ENCODE results near the gene TUBB4B.
"Not testable (repeated sequence)": the region's sequence is repeated elsewhere in the genome, so short reads cannot be mapped to it uniquely, and the experiment has no call there.

TUBB4B gene

DNA sequence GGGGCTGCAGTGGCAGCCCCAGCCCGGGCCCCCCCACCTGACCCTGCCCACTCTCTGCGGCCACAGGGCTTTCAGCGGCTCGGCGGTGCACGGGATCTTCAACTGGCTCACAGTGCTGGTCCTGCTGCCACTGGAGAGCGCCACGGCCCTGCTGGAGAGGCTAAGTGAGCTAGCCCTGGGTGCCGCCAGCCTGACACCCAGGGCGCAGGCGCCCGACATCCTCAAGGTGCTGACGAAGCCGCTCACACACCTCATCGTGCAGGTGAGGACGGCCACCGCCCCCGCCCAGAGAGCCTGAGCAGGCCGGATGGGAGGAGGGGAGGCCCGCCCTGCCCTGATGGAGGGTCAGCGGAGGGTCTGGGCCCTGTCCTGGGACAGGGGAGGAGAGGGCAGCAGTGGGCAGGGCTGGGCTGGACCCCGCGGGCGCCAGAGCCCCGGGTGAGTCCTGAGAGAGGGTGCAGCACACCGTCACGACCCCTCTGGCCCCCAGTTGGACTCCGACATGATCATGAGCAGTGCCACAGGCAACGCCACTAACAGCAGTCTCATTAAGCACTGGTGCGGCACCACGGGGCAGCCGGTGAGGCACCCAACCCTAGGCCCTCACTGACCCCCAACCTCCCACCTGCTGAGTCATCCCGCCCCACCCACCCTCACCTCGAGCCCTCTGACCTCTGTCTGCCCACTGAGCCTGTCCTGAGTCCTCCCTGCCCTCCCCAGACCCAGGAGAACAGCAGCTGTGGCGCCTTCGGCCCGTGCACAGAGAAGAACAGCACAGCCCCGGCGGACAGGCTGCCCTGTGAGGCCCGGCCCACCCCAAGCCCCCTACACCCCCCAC lies 7.7 kb upstream of the TUBB4B start:
- H3K9me3 Mint-ChIP-seq = no peaks in the 10 kb centered on the region
- H3K4me1 Mint-ChIP-seq = peaks cover 20 to 39% of the 10 kb centered on the region in 2 donors
- no peak overlapping the region for H3K27ac Mint-ChIP-seq
- no peak for DNase-seq
- H3K36me3 Mint-ChIP-seq = peaks cover 0 to 2% of the 10 kb centered on the region in 2 donors
- no peak for ATAC-seq (replicated peaks)
- peaks cover 4 to 21% of the 10 kb centered on the region in 2 donors for H3K27me3 Mint-ChIP-seq
- H3K4me3 Mint-ChIP-seq = no peak overlapping the region

DNA sequence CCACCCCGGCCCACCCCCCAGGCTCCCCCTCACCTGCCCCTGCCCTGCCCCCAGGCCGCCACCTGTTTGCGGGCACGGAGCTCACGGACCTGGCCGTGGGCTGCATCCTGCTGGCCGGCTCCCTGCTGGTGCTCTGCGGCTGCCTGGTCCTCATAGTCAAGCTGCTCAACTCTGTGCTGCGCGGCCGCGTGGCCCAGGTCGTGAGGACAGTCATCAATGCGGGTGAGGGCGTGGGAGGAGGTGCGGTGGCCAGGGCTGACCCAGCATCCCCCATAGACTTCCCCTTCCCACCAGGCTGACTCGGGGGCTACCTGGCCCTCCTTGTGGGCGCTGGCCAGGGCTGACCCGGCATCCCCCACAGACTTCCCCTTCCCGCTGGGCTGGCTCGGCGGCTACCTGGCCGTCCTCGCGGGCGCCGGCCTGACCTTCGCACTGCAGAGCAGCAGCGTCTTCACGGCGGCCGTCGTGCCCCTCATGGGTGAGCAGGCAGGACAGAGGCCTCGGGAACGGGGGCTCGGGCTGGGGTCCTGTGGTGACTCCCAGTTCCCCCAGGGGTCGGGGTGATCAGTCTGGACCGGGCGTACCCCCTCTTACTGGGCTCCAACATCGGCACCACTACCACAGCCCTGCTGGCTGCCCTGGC lies 6.9 kb upstream of the TUBB4B start:
- Mint-ChIP-seq H3K36me3 (peaks cover 0 to 4% of the 10 kb centered on the region in 2 donors), H3K27ac (no peak overlapping the region), H3K4me1 (peaks cover 24 to 47% of the 10 kb centered on the region in 2 donors), H3K9me3 (no peaks in the 10 kb centered on the region), H3K4me3 (no peak overlapping the region), H3K27me3 (peaks cover 0 to 18% of the 10 kb centered on the region in 2 donors)
- DNase-seq (no peak), ATAC-seq (replicated peaks) (no peak)

DNA sequence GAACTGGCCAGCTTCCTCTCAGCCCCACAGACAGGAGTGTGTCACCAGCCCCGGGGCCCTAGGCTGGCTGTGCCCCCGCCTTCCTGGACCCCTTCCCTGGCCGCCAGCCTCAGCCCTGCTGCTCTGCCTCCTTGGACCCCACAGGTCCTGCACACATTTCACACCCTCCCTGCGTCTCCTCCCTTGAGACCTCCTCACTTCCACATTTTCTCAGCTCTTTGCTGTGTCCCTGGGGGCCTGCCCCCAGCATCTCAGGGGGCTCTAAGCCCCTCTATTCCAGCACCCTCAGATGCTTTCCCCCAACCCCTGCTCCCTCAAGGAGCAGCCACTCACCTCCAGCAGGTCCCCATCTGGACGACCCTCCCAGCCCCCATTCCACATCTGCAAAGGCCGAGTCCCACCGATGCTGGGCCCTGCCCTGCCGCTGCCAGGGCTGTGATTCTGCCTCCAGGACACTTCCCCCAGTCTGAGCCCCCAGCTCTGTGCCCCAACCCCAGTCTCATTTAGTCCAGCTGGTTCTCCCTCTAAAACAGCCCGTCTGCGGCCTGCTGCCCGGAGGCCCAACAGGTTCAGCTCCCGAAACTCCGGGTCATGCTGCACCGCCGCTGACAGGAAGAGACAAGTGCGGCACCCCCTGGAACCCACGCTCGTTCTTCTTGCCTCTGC lies 6.2 kb upstream of the TUBB4B start:
- peak overlapping the region; percentile 42 to 52 for H3K4me3 Mint-ChIP-seq
- no peak for DNase-seq
- peaks cover 0 to 4% of the 10 kb centered on the region in 2 donors for H3K36me3 Mint-ChIP-seq
- no peaks in the 10 kb centered on the region for H3K9me3 Mint-ChIP-seq
- peaks cover 24 to 54% of the 10 kb centered on the region in 2 donors for H3K4me1 Mint-ChIP-seq
- H3K27me3 Mint-ChIP-seq = peaks cover 0 to 11% of the 10 kb centered on the region in 2 donors
- peak; percentile 26 for ATAC-seq (replicated peaks)
- peak overlapping the region; percentile 51 for H3K27ac Mint-ChIP-seq

DNA sequence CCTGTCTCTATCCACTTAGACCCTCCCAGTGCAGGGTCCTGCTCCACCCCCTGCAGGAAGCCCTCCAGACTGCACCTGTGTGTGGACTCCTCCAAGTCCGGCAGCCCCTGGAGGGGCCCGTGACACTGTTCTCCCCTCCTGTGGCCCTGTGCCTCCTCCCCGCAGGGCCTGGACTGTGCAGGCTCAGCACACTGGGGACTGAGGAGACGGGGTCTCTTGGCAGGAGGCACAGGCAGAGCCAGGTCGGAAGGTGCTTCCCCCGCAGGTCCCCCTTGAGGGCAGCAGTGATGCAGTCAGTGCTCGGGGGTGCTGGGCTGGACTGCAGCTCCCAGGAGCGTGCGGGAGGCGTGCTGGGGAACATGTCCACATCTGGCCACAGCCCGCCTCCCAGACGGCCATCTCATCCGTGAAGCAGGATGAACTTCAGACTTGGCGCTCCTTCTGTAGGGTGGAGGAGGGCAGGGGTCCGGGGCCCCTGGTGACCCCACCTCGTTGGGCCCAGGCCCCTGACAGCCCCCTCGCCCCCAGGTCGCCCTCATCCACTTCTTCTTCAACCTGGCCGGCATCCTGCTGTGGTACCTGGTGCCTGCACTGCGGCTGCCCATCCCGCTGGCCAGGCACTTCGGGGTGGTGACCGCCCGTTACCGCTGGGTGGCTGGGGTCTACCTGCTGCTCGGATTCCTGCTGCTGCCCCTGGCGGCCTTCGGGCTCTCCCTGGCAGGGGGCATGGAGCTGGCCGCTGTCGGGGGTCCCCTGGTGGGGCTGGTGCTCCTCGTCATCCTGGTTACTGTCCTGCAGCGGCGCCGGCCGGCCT lies 5.5 kb upstream of the TUBB4B start:
- H3K27ac Mint-ChIP-seq = no peak overlapping the region
- DNase-seq (no peak), ATAC-seq (replicated peaks) (no peak)
- no peaks in the 10 kb centered on the region for H3K9me3 Mint-ChIP-seq
- H3K4me3 Mint-ChIP-seq = peak overlapping the region; percentile 52 to 61
- H3K36me3 Mint-ChIP-seq = peaks cover 0 to 4% of the 10 kb centered on the region in 2 donors
- H3K4me1 Mint-ChIP-seq = peaks cover 24 to 54% of the 10 kb centered on the region in 2 donors
- H3K27me3 Mint-ChIP-seq = peaks cover 0 to 10% of the 10 kb centered on the region in 2 donors

DNA sequence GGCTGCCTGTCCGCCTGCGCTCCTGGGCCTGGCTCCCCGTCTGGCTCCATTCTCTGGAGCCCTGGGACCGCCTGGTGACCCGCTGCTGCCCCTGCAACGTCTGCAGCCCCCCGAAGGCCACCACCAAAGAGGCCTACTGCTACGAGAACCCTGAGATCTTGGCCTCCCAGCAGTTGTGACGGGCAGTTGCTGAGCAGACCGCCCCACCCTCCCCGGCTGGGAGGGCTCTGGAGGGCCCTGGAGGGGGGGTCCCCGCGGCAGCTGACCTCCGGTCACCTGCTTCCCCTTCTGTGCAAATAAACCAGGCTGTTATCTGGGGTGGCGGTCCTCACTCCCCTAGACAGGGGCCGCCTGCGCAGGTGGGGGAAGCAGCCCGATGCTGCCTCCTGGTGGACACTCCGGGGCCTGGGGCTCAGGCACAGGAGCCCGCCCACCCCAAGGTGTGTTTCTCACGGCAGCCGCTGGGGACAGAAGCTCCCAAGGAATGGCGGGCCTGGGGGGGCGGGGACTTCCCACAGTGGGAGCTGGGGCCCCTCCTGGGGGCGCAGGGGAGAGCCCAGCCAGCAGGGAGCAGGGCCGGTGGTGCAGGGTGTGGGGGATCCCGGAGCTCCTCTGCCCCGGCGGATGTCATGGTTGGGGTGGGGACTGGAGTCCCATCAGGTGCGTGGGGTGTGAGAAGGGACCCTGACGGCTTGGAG lies 4.7 kb upstream of the TUBB4B start:
- H3K27ac Mint-ChIP-seq = peak overlapping the region; percentile 71
- peaks cover 5 to 6% of the 10 kb centered on the region in 2 donors for H3K36me3 Mint-ChIP-seq
- H3K4me3 Mint-ChIP-seq = peak overlapping the region; percentile 46 to 61
- peaks cover 0 to 10% of the 10 kb centered on the region in 2 donors for H3K27me3 Mint-ChIP-seq
- peaks cover 26 to 60% of the 10 kb centered on the region in 2 donors for H3K4me1 Mint-ChIP-seq
- DNase-seq (peak; percentile 82), ATAC-seq (replicated peaks) (peak; percentile 40 to 43)
- H3K9me3 Mint-ChIP-seq = no peaks in the 10 kb centered on the region

DNA sequence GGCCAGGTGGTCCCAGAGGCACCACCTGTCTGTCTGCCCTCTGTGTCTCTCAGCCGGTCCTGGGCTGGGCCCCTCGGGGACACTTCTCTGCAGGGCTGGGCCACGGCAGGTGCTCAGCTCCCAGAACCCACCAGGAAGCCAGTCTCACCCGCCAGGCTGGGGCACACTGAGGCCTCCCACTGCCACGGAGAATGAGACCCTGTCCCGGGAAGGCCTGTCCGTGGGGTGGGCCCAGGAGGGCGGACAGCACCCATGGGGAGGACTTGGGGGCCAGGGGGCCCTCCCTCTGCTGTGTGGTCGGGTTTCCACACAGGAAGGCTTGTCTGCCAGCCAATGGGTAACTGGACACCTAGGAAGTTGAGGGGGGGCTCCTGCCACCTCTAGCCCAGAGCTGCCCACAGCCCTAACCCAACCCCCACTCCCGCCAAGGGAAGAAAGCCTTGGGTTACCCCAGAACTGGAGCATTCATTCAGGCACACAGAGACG lies 4.1 kb upstream of the TUBB4B start:
- H3K27me3 Mint-ChIP-seq = peaks cover 0 to 6% of the 10 kb centered on the region in 2 donors
- H3K4me3 Mint-ChIP-seq = peak overlapping the region; percentile 46 to 61
- peak overlapping the region; percentile 71 for H3K27ac Mint-ChIP-seq
- peaks cover 5 to 7% of the 10 kb centered on the region in 2 donors for H3K36me3 Mint-ChIP-seq
- no peaks in the 10 kb centered on the region for H3K9me3 Mint-ChIP-seq
- H3K4me1 Mint-ChIP-seq = peaks cover 26 to 60% of the 10 kb centered on the region in 2 donors
- DNase-seq (no peak), ATAC-seq (replicated peaks) (no peak)

DNA sequence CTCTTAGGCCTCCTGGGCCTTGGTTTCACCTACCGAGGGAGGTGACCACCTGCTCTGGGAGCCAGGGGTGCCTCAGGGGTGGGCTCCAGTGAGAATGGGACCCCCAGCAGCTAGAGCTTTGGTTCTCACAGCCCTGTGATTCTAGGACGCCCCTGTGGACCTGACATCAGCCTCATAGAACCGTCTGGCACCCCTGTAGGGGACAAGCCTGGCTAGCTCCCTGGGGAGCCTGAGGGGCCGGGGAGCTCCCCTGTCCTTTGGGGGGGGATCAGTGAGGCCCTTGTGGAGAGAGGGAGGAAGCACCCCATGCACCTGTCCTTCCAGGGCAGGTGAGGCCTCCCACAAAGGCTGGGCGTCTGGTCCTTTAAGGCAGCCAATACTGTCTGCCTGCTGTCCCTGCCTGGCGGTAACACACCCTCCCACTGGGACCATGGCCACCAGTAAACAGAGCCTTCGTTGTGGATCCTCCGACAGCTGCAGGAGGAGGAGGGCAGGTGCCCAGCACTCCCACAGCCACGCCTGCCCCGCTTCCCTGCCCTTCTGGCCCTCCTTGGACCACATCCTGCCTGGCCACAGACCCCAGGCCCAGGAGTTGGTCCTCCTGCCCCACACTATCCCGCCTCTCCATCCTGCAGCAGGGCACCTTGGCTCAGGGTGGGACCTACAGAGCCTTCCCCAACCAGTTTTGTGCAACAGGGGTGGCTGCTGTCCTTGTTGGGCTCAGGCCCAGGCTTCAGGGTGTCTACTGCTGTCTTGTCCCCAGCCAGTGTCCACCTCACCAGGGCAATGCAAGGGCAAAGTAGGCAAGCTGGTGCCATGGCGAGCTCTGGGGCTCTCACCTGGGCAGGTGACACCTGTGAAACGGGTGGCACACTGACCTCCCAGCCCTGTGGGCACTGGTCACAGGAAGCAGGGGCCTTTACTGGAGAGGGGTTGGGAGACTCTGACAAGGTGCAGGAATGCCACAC lies 3.0 kb upstream of the TUBB4B start:
- Mint-ChIP-seq H3K27me3 (no peaks in the 10 kb centered on the region), H3K4me3 (peak overlapping the region; percentile 11 to 57), H3K9me3 (no peaks in the 10 kb centered on the region), H3K27ac (no peak overlapping the region), H3K36me3 (peaks cover 16 to 17% of the 10 kb centered on the region in 2 donors), H3K4me1 (peaks cover 32 to 71% of the 10 kb centered on the region in 2 donors)
- ATAC-seq (replicated peaks) (no peak), DNase-seq (no peak)

DNA sequence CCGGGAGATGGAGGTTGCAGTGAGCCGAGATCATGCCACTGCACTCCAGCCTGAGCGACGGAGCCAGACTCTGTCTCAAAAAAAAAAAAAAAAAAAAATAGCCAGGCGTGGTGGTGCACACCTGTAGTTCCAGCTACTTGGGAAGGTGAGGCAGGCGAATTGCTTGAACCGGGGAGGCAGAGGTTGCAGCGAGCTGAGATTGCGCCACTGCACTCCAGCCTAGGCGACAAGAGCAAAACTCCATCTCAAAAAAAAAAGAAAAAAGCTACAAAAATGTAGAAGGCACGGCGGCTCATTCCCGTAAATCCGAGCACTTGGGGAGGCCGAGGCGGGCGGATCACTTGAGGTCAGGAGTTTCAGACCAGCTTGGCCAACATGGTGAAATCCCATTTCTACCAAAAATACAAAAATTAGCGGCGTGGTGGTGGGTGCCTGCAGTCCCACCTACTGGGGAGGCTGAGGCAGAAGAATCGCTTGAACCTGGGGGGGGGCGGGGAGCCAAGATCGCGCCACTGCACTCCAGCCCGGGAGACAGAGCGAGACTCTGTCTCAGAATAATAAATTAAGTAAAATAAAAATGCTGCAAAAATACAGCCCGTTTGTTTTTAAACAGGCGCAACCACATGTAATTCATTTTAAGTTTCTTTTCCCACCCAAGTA lies 1.4 kb upstream of the TUBB4B start:
- H3K4me1 Mint-ChIP-seq = peaks cover 42 to 80% of the 10 kb centered on the region in 2 donors
- not testable (repeated sequence) for H3K27me3 Mint-ChIP-seq; DNase-seq; H3K9me3 Mint-ChIP-seq; ATAC-seq (replicated peaks)
- peak overlapping the region; percentile 77 for H3K27ac Mint-ChIP-seq
- H3K36me3 Mint-ChIP-seq = peaks cover 19 to 30% of the 10 kb centered on the region in 2 donors
- H3K4me3 Mint-ChIP-seq = peak overlapping the region; percentile 86 to 94

DNA sequence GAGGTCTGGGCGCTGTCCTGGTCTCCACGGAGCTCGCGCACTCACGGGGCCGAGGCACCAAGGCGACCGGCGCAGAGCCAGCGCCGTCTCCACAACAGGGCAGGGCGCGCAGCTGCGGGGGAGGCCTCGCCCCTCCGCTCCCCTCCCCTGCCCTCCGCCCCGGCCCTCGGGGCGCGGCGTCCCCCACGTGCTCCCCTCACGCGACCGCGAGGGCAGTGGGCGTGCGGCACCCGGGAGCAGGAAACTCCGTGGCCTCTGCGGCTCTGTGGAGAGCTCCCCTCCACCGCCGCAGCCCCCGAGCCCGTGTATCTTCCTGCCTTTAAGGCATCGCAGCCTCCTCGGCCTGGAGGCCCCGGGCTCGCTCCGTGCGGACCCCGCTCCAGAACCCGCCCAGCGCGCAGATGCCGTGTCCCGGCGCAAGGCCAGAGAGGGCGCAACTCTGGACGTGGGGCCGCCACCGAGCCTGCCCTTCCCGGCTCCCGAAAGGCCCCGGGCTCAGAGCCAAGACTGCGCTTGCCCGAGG lies 708 bp upstream of the TUBB4B start:
- H3K4me1 Mint-ChIP-seq = peaks cover 35 to 73% of the 10 kb centered on the region in 2 donors
- no peaks in the 10 kb centered on the region for H3K27me3 Mint-ChIP-seq
- peak overlapping the region; percentile 71 for H3K27ac Mint-ChIP-seq
- DNase-seq = no peak
- H3K4me3 Mint-ChIP-seq = peak overlapping the region; percentile 86 to 94
- ATAC-seq (replicated peaks) = peak; percentile 44 to 52
- H3K9me3 Mint-ChIP-seq = no peaks in the 10 kb centered on the region
- H3K36me3 Mint-ChIP-seq = peaks cover 18 to 30% of the 10 kb centered on the region in 2 donors

DNA sequence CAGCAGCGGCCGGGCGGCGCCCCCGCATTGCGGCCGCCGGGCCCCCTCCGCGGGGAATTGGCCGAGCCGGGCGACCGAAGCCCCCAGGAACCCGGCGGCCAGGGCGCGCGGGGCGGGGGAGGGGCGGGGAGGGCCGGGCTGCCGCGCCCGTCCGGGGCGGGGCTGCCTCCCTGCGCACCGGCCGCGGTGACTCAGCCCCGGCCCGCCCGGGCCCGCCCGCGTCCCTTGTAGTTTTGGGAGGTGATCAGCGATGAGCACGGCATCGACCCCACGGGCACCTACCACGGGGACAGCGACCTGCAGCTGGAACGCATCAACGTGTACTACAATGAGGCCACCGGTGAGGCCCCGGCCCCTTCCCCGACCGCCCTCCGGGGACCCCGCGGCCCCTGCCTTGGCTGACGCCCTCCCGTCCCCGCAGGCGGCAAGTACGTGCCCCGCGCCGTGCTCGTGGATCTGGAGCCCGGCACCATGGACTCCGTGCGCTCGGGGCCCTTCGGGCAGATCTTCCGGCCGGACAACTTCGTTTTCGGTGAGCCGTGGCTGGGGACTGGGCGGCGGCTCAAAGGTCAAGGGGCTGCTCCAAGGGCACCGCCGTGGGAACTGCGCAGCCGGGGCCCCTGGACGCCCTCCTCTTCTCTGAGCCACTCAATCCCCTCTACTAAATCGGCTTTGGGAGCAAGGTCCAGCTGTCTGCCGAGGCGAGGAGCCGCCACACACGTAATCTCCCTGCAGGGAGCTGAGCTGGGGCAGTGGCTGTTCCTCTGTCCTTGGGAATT lies 592 bp downstream of the TUBB4B start:
- peak overlapping the region; percentile 88 for H3K27ac Mint-ChIP-seq
- no peak for DNase-seq

More for the DNA sequence above, 592 bp downstream of the TUBB4B start:
- Mint-ChIP-seq H3K36me3 (peaks cover 17 to 30% of the 10 kb centered on the region in 2 donors), H3K4me1 (peaks cover 32 to 64% of the 10 kb centered on the region in 2 donors), H3K27me3 (no peaks in the 10 kb centered on the region), H3K9me3 (no peaks in the 10 kb centered on the region), H3K4me3 (peak overlapping the region; percentile 87 to 94)
- peak; percentile 20 to 22 for ATAC-seq (replicated peaks)

Measured in stimulated activated naive B cell treated with anti-CD40 and anti-IgM and Interleukin-4, amounts not matched to agents 10 μg/mL and 1 μg/mL and 100 μg/mL, for 72 hours (primary cell).